Bronchial smooth muscle cell (primary cell): ENCODE measurements around the gene ASB6. TPM values are rescaled to one million over a fixed set of nuclear protein-coding genes. Genes with fewer than 3 reads are reported as not detected.

Experiments
- total RNA-seq: library from RNA; depleted of rRNA; stranded (reverse); fragments of >200 nt; gene quantifications from 2 replicates; pipeline ENCODE4 v1.2.1, GENCODE V29; 2014

Gene ASB6, protein sequence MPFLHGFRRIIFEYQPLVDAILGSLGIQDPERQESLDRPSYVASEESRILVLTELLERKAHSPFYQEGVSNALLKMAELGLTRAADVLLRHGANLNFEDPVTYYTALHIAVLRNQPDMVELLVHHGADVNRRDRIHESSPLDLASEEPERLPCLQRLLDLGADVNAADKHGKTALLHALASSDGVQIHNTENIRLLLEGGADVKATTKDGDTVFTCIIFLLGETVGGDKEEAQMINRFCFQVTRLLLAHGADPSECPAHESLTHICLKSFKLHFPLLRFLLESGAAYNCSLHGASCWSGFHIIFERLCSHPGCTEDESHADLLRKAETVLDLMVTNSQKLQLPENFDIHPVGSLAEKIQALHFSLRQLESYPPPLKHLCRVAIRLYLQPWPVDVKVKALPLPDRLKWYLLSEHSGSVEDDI
- 8.8 and 11.3 TPM in 2 replicates for total RNA-seq

GRCh38 chr9:129641750-129642585, at the start of gene ASB6:
Gene ASB6, minus strand, starts transcription at chr9:129642151. Its CDS starts 152 bp downstream, at chr9:129641999.

DNA sequence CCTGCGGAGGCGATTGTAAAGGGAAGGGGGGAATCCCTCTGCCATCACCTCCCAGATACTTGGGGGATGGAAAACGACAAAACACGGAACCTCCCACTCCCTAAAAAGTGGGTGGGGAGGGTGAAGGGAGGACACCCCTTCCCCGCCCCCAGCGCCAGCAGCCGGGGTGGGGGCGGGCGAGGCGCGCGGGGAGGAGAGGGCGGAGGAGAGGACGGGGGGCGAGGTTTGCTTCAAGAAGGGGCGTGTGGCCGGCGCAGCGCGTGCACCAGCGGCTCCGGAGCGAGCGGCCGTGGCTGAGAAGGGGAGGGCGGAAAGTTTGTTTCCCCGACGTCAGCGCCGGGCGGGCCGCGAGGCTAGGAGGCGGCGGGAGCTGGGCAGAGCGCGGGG, 23.4 kb upstream of the ASB6 start, which contains the start of gene PRRX2:
Gene PRRX2, plus strand, starts transcription at position 259 of the 387 bp plus-strand sequence. CDS start 221 bp downstream, outside the sequence.

GRCh38 chr9:129626079-129626624, 15.8 kb downstream of the ASB6 start, which contains the start of gene NTMT1:
Gene NTMT1, plus strand, starts transcription at chr9:129626163. Its CDS starts 6,541 bp downstream, at chr9:129632704.

GRCh38 chr9:129620669-129621295, 21.2 kb downstream of the ASB6 start, which contains the start of gene C9orf50:
Gene C9orf50, minus strand, starts transcription at chr9:129621101. Its CDS starts 527 bp downstream, at chr9:129620574.

Other genes with a start within 250 kb of the ASB6 start
- under 0.01 TPM in 2 replicates for gene C9orf50, start 21.1 kb downstream of the ASB6 start, total RNA-seq
- gene NTMT1, start 16.0 kb downstream of the ASB6 start, total RNA-seq, result 25.1 and 32.6 TPM in 2 replicates
- gene PRRX2, start 23.5 kb upstream of the ASB6 start, total RNA-seq, result 21.5 and 44.3 TPM in 2 replicates
- 48.9 and 74.7 TPM in 2 replicates for gene PTGES, start 110.9 kb upstream of the ASB6 start, total RNA-seq
- 16.2 and 19.1 TPM in 2 replicates for gene TOR1B, start 161.0 kb upstream of the ASB6 start, total RNA-seq
- 17.7 and 21.0 TPM in 2 replicates for gene TOR1A, start 182.0 kb upstream of the ASB6 start, total RNA-seq
- 45.6 and 58.6 TPM in 2 replicates for gene C9orf78, start 193.1 kb upstream of the ASB6 start, total RNA-seq
- gene USP20, start 193.3 kb upstream of the ASB6 start, total RNA-seq, result 9.1 and 13.9 TPM in 2 replicates